T-helper 2 cell (primary cell): Measurements from ENCODE around the gene SCN9A.
A peak's percentile ranks its signal among the peaks of the same experiment; 100 is the strongest.
"Not testable (repeated sequence)": the region's sequence is repeated elsewhere in the genome, so short reads cannot be mapped to it uniquely, and the experiment has no call there.

Source experiments
- DNase-seq, 5 experiments: peaks; one replicate each; pipeline versions ENCODE4 v3.0.0 to v3.0.0-alpha.2; 2012 to 2022

SCN9A gene

DNA sequence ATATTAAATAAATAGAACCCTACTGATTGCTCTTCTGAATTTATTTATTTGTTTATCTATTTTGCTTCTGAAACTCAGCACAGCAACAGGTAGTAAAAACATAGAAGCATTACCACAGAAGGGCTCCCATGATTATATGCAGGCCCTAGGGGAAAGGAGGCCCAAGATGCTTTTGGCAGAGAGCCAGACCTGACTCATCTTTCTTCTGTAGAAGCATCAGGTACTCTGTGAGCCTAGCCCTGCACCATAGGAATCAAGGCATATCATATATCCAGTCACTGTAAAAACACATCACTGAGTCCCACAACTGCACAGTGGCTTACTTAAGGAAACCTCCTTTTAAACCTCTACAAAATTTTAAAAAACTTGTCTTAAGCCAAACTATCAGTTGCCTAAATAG, 1.8 kb downstream of the SCN9A start:
- DNase-seq, result peak in 1 of 5 experiments; percentile 10

DNA sequence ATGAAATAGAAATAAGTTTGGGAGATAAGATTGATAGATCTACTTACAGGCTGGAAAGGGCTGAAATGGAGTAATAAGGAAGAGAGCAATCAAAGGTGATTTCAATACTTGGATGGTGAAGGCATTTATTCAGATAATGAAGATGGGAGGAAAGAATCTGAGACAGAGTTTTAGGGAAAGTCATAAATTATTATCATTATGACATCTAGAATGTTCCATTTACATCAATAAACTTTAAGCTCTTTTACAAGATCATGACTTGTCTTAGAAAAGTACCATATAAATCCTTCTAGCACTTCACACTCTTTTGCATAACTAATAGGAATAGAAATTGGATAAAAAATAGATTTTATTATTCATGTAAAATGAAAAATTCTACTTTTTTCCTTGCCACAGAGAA, 2.2 kb downstream of the SCN9A start:
- DNase-seq, result no peak

DNA sequence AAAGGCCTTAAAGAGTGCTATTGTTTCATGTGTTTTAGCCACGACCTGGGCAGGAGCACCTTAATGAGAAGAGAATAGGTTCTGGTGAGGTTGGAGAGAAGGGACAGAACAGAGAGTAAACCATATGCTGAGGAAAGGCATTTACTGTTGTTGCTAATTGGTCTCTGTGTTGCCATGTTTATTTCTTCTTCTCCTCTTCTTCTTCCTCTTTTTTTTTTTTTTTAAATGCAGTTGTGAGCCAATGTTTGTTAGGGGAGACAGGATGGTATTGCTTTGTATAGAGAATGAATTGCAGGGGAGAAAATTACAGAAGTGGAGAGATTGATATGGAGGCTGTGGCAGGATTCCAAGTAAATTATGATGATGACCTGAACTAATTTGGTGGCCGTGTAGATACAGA, 2.6 kb downstream of the SCN9A start:
- DNase-seq, result no peak

DNA sequence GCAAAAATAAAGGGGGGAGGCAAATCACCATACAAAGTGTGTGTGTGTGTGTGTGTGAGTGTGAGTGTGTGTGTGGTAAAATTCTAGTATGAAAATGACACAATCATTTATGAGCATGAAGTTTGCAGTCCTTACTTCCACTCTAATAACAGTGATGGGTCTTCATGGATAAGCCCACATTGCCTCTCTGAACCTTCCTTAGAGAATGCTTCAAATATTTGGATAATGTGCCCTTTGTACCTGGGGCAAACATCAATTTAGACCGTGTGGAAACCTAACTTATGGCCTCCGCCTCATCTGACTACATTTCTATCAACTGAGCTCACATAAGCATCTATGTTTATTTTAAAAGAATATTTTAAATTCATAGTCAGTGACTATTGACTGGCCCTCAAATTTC, 3.7 kb downstream of the SCN9A start:
- DNase-seq, result no peak

DNA sequence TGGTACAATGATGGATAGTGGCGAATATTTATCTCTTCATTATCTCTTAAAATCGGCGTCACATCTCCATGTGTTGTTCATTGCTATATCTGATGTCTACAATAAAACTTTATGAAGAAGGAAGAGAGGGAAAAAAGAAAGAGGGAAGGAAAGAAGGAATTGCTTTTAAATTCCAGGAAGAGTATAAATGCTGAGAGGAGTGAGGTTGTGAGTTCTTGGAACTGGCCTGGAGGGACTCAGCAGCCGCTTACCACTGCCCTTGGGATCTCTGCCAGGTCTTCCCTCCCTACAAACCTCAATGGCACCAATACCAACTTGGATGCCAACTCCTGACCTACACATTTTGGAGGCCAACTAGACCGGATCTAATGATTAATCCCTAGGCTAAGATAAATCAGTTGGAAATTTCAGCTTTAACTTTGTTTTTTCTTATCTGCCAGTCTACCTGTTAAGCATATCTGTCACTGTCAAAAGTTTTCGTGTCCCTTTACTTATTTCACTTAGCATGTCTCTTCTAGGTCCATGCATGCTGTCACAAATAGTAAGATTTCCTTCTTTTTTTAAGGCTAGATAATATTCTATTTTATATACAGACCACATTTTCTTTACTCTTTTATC, 9.8 kb downstream of the SCN9A start:
- DNase-seq, result no peak

DNA sequence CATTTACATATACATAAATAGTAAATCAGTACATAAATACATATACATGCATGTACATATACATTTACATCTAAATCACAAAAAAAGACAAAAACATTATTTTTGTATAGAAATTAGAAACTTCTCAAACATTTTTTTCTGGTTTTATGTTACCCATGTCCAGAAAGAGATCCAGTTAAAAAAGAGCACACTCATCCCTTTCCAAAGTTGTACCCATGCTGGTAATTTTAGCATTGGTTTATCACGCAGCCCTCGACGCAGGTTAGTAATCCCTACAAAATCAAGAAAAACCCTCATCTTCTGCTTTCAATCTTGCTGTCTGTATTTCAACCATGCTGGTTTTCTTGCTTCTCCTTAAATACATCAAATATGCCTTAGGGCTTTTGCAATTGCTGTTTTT, 10.5 kb downstream of the SCN9A start:
- no peak for DNase-seq

DNA sequence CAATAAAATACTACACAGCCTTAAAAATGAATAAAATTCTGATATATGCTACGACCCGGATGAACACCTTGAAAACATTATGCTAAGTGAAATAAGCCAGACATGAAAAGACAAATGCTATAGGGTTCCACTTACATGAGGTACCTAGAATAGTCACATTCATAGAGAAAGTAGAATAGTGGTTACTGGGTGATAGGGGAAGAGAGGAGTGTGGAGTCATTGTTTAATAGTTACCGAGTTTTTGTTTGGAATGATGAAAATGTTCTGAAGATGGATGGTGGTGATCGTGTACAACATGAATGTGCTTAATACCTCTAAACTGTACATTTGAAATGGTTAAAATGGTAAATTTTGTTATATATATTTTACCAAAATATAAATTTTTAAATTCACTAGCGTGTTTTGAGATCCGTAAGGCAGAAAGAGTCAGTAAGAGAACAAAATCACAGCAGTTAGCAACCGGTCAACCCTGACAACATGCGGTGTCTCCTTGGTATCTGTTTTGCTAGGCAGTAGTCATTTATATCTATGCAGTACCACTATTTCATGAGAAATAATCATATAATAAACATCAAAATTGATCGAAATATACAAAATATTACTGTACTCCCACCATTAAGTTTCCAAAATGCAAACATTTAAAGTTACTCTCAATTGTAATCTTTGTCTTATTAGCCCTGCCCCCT, 11.1 kb downstream of the SCN9A start:
- no peak for DNase-seq

DNA sequence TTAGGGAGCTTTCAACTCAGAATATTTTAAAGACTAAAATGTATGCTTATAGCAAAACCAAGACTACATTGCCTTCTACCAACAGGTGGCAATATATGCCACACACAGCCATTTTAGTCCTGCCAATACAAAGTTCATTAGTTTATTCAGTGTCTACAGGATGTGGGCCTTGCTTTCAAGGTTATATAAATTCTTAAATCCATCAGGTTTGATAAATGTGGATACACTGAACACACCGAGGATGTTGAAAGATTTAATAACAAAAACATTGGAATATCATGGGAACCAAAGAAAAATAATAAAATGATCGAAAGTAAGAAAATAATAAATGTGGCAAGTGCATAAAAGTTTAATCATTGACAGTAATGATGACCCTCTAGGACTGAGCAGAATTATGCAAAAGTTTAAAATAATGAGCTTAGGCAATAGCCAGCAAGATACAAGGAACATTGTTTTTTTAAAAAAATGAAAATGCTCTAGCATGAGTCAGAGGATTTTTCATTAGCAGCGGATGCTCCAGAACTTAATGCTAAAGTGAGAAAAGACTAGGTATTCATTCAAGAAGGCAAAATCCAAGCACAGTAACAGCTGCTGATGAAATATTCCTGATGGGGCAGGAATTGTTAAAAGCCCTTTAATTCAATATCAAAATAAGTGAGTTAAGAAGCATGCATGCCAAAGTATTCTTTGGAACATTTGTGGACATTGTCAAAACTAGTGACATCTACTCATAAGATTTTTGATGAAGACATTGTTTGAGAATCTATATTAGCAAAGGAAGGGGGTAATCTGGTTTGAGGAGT, 14.2 kb downstream of the SCN9A start:
- DNase-seq, result peak in 1 of 5 experiments; percentile 10

DNA sequence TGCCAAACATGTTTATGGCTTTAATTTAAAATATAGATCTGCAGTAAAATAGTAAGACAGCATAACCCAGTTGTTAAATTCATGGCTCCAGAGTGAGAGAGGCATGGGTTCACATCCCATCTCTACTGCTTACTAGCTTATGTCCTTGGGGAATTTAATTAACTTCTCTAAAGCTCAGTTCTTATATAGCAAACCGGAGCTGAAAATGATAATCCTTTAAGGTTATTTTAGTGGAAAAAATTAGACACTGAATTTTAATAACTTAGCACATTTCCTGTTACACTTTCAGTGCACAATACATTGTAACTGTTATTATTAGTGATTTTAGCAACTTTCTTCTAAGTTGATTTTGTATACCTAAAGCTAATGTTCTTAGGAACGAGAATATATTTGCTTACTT, 14.8 kb downstream of the SCN9A start:
- DNase-seq, result no peak

DNA sequence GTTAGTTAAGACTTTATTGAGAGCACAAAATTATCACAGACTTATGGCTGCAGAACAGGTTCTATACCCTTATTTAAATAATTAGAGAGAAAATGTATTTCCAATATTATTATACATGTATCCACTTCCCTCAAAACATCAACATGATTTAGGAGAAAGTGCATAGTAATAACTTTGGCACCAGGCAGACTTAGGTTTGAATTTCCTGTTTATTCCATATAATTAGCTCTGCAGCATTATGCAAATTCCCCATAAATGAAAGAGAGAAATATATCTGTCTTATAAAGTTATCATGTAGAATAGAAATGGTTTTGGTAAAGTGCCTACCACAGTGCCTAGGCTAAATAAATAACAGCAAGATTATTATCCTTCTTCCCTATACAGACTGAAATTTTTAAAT, 15.3 kb downstream of the SCN9A start:
- no peak for DNase-seq

DNA sequence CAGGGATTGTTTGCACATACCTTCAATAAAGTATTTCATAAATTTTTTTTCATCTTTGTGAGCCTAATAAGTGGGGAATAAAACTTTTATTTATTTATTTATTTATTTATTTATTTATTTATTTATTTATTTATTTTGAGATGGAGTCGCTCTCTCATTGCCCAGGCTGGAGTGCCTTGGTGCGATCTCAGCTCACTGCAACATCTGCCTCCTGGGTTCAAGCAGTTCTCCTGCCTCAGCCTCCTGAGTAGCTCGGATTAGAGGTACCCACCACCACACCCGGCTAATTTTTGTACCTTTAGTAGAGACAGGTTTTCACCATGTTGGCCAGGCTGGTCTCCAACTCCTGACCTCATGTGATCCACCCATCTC, 17.8 kb downstream of the SCN9A start:
- not testable (repeated sequence) for DNase-seq

DNA sequence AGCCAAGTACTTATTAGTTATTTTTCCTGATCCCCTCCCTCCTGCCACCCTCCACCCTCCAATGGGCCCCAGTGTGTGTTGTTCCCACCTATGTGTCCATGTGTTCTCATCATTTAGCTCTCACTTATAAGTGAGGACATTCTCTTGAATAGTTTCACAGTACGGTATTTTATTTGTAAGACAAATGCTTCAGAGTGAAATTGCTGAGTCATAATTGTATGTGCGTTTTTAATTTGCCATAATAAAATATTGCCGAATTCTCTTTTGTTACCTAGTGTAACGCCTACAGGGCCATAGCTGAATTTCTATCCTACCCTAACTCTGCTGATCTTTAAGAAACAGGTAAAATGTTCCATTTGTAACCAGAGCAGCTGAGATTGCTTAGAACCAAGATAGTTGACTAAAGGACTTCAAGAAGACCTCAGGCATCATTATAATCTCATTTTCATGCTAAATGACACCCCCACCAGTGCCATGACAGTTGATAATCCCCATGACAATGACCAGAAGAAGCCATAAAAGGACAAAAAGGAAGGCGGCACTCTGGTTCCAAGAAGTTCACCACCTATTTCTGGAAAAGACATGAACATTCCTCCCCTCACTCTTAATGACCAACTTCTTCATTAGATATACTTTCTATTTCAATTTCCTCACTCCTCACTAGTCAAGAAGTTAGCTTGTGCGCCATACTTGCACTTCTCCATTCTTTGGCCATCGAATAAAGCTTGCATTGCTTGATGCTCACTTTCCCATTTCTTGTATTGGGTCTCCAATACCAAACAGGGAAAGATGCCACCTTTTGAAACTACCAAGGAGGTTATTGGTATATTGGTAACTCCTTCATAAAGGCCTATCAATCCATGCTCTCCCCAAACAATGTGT, 18.4 kb downstream of the SCN9A start:
- DNase-seq, result no peak

DNA sequence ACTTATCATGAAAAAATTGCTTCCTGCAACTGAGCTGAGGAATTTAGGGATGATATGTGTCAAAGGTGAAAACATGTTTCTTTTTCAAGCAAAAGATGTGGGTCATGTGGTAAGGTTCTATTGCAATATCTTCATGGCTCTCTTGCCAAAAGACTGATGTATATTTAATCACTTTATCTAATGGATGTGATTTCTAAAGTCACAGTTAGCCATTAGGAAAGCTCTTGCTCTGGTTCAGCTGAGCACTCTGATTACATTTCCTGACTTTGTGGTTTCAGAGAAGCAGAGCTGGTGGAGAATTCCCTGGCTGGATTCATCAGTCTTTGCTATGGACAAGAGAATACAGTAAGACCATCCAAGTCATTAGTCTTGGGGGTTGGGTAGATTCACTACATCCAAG, 24.4 kb downstream of the SCN9A start:
- no peak for DNase-seq

DNA sequence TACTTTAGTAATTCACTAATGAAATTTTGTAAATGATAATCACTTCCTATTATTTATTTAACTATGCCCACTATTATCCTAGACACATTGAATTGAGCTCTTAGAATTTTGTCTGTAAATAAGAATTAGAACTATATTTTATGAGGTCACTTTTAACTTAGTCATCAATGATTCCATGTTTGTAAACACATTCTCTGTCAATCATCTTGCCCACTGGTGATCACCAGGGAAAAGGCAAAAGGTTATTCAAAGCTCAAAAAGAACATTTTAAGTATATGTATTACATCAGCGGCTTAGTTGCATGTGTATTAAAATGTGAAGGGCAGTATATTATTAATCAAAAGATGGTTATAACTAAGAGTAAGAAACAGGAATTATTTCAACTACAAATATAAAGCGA, 25.2 kb downstream of the SCN9A start:
- no peak for DNase-seq

DNA sequence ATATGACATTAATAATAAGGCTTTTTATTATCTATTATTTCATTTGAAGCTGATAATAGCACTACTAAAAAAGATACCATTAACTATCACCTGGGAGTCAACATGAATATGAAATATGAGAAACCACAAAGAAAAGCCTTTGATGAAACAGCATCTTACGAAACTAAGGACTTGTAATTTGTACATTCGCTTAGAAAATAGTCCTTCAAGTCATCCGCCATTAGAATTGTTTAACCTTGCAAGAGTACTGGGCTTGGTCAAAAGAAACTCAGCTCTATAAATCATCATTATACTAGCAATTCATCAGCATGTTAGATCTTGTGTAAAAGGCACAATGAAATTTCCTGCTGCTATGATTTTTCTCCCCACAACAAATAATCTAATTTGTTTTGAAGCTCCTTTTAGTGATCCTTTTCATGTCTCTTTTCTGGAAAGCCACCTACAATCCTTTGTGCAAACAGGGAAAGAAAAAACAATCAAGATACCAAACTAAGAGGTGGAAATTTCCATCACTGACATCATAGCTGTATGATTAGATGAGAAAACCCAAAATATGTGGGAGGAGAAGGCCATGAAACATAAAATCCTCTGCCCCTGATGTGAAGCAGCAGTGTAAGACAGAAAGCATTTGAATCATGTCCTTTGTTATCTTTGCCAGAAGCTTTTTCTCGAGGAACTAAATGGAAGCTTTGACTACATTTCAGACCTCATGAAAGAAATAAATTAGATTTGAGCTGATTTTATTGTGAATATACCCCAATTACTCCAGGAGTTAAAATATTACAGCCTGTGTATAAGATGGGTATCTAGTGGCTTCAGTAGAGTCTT, 31.2 kb downstream of the SCN9A start:
- DNase-seq, result no peak

DNA sequence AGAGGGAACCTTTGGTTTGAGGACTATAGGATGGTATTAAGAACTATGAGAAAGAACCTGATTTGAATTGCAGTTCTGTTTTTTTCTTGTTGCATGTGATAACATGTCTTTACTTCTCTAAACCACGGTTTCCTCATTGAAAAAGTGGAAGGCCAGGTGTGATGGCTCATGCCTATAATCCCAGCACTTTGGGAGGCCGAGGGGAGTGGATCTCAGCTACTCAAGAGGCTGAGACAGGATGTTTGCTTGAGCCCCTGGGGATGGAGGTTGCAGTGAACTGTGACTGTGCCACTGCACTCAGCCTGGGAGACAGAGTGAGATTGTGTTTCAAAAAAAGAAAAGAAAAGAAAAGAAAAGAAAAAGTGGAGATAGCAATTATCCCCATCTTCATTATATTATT, 32.3 kb downstream of the SCN9A start:
- no peak for DNase-seq

DNA sequence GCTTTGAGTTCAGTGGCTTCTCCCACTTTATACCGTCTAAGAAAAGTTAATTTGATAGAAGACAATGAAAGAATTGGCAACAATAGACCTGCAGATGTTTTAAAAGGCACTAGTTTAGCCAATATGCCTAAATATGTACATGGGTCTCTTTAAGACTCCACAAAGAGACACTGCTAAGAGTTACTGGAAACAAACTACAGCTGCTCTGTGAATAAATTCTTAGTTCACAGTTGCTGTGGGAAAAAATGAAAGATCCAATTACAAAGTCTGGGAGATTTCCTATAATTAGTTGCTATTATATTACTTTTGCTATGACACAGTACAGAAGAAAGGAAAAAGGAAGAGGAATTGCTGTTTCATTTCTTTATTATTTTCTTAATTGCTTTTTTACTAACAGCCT, 34.3 kb downstream of the SCN9A start:
- DNase-seq, result no peak

DNA sequence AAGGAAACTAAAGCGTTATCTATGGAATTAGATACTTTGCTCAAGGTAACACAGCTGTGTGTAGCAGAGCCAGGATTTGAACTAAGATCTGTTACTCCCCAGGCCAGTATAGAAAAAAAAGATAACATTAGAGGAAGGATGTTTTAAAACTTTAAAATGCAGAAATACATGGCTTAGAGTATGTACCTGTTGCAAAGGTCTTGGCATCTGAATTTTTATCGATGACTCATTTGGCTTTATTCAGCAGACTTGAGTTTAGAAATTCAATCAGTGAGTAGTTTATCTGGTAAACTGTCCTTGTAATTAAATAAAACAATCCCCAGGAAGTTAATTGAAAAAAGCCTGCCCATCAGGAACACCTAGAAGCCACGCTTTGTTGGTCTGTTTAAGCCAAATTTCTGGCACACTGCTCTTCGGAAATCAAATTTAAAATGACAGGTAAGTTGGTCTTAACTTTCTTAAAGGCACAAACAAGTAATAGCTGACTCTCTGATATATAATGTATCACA, 36.9 kb downstream of the SCN9A start:
- no peak for DNase-seq

DNA sequence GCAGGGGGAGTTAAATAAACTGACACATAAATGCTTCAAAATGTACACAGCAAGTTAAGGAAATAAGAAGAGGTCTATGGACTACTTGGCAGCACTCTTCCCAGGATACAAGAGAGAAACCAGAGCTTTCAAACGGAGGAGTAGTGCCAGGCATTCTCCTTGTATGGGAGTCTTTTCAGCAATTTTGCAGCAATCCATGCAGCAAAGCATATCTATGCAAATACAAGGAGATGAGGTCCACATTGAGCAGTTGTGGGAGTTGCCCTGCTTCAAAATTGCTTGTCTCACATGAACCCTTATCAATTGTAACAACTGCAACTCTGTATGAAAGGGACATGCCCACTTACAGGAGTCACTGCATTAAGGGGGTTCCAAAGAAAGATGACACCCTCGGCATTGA, 37.8 kb downstream of the SCN9A start:
- DNase-seq, result no peak

DNA sequence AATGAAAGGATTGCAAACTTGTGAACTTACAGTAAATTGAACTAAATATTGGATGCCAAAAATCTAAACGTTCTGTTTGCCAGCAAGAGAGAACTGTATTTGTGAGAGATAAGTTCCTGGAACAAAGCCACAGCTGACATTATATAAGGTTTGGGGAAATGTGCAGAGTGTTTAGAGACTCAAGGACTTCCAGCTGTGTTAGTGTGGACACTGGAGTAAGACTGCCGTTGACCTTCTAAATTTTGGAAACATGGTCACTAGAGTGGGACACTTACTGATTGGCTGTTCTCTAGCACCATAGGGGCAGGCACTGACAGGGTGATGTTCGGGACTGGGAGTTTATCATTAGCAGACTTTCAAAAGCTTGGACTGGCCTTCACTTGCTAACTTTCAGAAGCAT, 40.5 kb downstream of the SCN9A start:
- DNase-seq, result no peak

DNA sequence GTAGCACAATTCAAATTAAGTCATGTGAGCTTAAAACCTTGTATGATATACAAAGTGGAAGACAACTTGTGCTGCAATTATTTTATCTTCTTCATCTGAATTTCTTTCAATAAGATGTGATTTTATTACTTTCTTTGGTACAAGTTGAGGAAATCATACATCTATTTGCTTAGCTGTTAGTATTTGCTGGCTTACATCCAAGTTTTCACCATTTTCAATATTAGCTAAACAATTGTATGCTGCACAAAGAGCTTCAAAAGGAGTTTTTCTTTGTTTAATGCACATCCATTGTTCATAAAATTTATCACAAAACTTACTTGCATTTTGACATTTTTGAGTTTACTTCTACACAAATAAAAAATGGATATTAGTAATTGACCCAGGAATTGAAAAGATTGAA, 40.9 kb downstream of the SCN9A start:
- no peak for DNase-seq

DNA sequence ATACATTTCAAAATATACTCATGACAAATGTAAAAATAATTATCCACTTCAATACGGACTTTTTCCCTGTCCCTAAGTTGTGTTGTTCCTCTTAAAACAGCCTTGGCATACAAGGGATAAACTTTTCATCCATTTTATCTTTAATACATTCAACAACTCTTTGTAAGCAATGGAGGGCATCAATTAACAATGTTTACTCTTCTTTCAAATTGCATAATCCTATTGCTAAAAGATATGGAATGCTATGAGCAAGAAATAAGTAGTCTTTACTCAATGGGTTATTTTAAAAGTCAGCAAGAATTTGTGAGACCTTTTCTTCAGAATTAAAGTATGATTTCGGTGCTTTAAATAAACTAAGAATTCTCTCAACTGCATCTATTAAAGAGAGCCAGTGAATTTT, 41.9 kb downstream of the SCN9A start:
- DNase-seq, result no peak
